ENCODE measurements around the gene C1orf210.

The C1orf210 gene

DNA sequence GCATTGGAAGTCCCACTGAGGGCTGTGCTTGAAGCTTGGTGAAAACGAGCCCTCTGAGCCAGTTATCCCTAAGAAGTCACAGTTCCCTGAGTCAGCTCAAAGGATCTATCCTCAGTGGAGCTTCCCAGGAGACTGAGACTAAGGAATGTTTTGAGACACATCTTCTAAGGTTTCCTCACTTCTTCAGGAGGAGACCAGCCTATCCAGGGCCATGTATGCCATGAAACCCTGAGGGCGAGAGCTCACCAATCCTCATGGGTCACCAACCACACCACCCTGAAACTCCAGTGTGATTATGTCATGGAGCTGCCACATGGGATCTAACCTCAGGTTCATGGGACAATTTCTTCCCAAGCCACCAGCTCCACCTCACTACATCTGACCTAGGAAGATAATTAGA is 7.8 kb upstream of the C1orf210 start:
- DNase-seq, result no peak

DNA sequence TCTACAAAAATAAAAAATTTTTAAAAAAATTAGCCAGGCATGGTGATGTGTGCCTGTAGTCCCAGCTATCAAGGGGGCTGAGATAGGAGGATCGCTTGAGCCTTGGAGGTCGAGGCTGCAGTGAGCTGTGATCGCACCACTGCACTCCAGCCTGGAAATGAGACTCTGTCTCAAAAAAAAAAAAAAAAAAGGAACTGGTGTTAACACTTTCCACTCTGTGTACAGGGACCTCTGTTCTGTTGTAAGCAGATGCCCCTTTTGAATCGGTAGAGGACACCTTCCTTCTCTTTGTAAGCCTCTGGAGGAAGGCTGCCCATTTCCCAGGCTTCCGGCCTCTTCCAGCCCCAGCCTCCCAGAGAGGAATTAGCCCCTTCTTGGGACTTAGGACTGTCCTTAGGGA is 7.3 kb upstream of the C1orf210 start:
- no peak for DNase-seq

DNA sequence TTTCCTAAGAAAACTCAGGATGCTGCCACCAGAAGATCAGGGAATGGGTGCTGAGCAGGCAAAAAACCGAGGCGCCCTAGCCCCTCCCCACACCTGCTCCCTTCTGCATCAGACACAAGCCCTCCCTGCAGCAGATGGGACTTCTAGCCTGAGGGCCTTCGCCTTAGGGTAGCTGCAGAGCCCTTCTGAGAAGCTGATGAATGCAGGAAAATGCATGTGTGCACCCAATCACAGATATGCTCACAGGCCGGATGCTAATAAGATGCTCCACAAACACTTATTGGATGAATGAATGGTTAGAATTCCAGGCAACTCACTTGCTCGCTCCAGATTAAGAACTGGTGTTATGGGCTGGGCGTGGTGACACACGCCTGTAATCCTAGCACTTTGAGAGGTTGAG is 6.8 kb upstream of the C1orf210 start:
- no peak for DNase-seq

DNA sequence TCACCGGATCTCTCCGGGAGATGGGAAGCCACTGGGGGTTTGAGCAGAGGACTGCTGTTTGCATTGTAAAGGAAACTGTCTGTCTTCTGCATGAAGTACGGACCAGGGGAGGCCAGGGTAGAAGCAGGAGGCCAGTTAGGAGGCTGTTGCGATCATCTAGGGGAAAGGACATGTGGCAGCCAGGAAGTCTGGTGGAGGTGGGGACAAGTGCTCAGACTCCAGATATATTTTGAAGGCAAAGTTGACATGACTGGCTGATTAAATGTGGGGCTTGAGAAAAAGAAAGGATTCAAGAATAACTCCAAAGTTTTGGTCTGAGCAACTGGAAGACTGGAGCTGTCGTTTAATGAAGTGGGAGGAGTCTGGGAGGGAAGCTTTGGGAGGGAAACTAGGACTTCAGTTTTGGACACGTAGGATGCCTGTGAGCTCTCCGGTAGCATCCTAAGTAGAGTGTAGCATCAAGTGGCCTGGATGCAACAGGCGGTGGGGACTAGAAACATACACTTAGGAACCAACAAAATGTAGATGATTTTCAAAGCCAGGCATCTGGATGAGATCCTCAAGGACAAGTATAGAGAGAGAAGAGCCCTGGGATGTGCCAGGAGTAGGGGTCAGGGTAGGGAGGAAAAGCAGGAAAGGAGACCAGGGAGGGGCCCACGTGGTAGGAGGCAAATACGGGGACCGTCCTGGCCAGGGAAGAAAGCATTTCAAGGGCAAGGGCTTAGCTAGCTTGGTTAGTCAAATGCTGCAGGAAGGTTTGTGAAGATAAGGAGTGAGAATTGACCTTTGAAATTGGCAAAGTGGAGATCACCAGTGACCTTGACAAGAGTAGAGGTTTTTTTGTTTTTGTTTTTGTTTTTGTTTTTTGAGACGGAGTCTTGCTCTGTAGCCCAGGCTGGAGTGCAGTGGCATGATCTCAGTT is 3.7 kb upstream of the C1orf210 start:
- DNase-seq, result no peak

DNA sequence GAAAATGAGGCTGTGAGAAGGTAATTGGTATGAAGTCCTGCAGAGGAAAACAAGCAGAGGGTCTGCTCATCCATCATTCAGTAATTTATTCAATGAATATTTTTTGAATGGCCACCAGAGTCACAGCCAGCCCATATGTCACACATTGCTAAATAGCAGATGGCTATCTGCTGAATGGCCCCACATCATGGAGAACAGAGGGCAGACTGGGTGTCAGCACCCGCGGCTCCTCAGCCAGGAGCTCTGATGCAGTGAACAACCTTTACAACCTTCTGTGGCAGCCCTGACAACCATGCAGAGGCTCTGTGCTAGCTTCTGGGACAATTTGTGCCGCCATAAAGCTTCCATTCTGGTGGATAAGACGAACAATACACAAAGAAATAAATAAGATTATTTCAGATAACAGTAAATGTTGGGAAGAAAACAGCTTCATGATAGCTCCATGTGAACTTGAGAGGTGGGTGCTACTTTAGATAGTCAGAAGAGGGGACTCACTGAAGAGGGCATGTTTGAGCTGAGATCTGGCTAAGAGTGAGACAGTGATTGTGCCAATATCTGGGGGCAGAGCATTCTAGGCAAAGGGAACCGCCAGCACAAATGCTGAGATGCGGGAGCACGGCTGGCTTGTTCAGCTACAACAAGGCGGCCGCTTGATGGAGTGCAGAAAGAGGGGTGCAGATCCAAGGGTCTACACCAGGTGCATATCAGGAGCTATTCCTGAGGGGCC is 2.8 kb upstream of the C1orf210 start:
- no peak for DNase-seq

DNA sequence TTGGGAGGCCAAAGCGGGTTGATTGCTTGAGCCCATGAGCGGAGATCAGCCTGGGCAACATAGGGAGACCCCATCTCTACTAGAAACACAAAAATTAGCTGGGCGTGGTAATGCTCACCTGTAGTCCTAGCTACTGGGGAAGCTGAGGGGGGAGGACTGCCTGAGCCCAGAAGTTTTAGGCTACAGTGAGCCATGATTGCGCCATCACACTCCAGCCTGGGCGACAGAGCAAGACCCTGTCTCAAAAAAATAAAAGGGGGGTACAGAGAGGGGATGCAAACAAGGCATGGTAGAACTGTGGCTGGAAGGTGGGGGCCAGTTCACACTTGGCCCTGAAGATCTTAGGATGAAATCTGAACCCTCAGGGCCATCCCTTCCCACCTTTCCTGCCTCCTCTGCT is 1.2 kb upstream of the C1orf210 start:
- no peak for DNase-seq

DNA sequence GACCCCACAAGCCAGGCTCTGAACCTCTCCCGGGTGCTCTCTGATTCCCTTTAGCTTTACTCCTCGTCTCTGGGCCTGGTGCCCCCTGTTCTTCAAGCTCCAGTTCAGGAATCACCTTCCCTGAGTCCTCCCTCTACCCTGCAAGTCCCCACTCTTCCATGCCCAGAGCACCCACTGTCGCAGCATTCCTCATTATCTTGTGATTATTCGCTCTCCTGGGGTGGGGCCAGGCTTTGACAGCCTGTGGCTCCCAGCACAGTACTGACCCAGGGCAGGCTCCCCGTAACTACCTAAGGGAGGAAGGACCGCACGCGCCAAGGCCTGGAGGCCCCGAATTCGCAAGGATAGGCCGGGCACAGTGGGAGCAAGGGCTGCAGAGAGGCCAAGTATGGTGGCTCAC is 734 bp upstream of the C1orf210 start:
- no peak for DNase-seq

DNA sequence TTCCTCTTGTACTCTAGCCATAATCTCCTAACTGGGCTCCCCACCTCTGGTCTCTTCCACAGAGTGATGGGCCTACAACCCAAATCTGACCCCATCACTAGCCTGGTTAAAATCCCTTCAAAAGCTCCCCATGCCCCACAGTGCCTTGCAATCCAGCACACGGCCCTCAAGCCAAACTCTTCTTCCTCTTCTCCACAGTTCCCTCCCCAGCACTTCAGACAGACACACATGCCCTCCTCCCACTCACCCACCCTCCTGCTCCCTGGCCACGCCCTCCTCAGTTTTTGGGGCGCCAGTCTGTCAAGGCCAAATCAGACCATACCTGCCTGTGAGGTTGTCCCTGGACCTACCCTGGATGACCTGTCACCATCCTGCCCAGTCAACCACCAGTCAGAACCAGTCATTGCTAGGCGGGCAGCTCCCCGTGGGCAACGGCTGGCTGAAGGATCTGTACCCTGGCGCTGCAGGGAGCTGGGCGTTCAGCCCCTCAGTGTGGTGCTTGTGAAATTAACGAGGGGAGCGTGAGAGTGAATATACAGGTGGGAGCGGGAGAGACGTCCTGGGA is 753 bp downstream of the C1orf210 start:
- DNase-seq, result no peak

DNA sequence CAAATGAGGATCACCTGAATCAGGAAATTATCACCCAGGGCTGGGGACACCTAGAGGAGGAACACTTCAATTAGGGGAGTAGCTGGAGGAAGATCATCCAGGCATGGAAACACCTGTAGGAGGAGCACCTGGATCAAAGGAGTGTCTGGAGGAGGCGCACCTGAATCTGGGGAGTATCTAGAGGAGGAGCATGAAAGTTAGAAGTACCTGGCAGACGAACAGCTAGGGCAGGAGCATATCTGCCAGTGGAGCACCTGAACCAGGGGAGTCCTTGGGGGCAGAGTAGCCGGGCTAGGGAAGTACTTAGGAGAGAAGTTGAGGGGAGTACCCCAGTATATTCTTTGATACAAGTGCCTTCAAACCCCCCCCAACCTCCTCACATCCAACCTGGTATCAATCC is 1.3 kb downstream of the C1orf210 start:
- DNase-seq, result no peak

DNA sequence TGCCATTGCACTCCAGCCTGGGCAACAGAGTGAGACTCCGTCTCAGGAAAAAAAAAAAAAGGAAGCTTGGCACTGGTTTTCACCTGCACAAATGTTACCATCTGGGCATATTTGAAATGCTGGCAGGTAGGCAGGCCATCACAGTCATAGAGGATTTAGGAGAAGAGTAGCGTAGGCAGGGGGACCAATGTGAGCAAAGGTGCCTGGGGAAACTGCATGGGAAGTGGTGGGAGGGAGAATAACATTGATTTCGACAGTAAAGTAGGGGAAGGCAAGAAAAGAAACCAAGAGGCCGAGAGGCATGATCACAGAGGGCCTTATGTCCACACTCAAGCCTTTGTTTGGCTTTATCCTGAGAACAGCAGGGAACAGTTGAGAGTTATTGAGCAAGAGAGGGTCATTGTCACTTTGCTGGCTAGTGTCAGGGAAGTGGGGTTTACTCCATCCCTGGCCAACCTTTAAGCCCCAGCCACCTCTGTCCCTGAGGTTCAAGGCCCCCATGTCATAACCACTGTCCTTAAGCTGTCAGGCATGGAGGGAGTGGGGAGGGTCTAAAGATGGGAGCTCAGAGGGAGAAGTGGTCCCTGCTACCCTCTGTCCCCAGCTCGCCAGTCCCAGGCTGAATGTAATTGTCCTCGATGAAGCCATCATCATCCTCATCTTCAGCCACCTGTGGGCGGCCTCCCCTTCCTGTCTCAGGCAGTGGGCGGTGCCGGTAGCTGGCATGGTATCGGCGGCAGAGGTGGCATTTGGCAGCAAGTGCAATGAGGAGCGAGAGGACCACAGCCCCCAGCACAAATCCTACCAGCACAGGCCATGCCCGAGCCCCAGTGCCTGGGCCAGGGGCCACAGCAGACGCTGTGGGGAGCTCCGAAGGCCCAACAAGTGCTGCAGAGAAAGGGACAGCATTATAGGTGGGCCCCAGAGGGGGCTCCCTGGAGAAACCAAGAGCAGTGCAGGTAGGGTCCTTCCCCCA is 2.9 kb downstream of the C1orf210 start:
- DNase-seq, result no peak

DNA sequence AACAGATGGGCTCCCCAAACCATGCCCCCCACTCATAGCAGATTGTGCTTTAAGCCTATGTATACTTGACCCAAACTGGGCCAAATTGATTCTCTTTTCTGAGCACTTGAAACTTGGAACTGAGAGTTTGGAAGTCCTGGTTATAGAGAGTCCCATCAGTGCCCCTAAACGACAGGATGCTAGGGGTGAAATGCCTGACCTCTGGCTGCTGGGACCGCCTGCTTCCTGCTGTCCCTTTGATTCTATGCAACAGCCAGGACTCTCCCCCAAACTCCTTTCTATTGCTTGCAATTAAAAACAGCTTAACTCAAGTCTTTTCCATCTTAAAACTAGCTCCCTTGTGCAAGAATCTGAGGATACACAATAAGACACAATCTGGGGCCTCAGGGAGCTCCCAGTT is 4.7 kb downstream of the C1orf210 start:
- no peak for DNase-seq

DNA sequence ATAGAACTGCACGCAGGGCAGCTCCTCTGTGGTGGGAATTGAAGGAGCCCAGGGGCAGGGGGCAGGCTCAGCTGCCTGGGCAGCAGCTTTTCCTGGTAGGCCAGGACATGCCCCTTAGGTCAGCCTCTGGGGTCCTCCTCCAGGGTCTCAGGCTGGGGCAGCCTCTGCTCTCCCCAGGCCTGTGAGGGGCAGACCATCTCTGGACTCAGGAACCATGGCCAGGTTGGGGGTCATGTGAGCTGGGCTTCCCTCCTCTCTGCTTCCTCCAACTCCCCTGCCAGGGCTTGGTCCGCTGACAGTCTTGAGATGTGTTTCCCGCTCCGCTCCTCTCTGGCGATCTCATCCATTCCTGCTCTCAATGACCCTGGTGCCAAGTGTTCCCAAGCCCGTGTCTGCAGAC is 5.7 kb downstream of the C1orf210 start:
- no peak for DNase-seq

DNA sequence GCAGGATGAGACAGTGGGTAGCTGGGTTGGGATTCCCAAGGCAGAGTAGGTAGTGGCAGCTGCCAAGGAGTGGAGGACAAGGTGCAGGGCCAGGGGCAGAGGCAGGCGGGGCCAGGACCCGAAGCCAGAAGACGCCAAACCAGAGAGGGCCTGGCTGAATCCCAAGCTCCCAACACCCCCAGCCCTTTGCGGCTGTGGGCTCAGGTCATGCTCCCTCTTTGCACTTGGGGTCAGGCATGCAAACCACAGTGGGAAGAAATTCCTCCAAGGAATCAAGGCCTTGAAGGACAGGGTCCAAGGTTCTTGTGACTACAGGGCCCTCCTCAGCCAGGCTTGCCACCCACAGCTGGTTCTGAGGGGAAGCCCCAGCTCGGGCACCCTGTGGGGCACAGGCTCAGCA is 6.2 kb downstream of the C1orf210 start:
- no peak for DNase-seq

DNA sequence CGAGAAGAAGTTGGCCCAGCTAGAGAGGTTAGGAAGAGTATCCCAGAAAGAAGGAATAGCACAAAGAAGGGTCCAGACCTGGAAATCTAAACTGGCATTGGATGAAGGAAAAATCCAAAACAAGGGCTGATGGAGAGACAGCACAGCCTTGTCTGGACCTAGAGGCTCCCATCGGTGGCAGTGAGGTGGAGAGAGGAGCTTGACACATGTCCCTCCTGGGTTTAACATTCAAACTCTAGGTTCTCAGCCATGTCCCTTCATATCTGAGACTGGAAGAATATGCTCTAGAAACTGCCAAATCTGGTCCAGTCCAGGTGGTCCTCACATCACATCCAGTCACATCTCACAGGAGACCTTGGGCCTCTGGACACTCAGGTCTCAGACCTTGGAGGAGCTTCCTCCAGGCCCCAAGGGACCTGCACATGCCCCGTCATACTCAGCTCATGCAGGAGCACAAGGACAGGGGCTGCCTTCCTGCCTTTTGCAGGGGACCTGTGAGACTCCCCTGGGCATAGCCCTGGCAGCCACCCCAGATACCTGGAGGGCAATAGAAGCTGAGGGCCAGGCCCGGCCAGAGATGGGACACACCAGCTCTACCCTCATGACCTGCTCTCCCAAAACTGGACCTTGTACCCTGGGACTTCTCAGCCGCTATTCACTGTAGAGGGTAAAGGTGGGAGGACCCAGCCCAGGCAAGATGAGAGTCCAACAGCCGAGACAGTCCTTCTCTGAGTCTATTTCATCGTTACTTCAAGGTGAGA is 8.1 kb downstream of the C1orf210 start:
- DNase-seq, result no peak

DNA sequence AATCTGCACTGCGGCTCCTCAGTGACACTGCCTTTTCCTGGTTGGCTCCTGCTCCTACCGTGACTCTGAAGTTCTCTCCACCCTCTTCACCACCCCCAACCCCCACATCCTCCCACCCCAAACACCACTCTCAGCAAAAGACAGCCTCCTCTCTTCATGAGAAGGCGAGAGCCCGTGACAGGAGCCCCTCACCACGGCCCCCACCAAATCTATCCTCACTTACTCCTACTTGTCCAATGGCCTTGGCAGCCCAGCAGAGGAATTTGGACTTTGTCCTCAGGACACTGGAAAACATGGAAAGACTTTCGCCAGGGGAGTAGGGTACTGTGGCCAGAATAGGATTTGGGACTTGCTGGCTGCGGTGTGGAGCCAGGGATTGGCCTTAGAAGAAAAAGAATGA is 8.7 kb downstream of the C1orf210 start:
- DNase-seq, result no peak

DNA sequence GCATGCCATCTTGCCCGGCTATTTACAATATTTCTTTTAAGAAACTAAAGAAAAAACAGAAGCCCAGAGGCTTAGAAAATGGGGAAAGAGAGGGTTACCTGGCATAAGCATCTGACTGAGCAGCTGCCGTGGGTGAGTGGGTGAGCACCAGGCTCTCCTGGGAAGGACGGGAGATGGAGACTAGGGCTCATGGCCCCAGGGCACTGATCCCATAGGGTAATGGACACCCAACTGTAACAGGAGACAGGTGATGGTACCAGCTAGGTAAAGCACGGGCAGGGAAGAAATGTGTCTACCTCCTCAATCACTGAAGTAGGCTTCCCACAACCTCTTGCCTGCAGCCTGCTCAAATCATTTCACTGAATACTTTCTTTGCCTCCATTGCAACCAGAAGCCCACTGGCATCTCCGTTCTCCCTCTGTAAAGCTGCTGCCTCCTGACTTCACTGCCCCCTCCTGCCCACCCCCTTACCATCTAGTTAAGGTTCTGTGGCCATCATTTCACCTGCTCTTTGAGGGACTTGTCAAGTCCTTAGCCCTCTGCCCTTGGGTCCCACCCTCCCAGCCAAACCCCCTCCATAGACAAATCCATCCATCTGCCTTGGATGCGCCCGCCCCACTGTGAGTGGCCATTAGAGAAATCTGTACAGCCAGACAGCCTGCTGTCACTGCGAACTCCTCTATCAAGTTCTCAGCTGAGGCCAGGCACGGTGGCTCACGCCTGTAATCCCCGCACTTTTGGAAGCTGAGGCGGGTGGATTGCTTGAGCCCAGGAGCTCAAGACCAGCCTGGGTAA is 9.4 kb downstream of the C1orf210 start:
- no peak for DNase-seq

DNA sequence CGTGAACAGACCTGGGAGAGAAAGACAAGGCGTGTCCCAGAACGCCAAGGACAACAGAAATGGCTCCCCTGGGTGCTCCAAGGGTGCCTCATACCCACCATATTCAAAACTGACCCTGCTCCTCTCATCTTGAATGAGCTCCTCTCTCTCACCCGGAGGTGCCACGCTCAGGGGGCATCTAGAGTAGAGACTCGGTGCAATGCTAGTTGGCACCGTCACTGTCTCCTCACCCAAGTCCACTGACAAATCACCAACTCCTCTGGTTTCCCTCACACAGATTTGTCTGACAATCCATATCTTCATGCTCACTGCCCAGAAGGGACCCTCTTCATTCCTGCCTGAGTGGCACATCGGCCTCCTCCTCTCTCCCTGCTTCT is 10.6 kb downstream of the C1orf210 start:
- no peak for DNase-seq

DNA sequence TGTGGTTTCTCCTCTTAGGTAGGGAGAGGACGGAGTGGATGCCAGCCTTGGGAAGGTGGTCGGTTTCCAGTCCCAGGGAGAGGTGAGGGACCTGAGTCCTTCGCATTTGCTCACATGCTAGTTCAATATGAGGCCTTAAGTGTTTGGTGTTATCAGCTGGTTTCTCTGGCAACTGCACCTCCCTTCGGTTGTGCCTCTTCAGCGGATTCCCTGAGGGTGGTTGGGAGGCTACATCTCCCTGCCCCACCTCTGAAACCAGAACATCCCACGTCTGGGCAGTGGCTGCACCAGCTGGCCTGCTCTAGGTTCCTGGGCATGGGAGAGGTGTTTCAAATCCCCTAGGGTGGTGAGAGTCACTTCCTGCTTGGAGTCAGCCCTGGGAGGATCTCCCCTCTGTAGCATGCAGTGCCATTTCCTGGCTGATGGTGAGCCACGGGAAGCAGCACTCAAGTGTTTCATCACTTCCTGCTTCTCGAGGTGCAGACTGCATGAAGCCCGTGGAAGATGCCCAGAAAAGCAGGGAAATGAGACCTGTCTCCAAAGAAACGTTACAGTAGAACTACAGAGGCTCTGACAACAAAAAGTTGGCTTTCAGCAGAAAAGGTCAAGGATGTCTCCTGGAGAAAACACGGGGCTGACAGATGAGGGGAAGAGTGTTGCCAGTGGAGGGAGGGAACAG is 11.1 kb downstream of the C1orf210 start:
- peak; percentile 13 for DNase-seq

DNA sequence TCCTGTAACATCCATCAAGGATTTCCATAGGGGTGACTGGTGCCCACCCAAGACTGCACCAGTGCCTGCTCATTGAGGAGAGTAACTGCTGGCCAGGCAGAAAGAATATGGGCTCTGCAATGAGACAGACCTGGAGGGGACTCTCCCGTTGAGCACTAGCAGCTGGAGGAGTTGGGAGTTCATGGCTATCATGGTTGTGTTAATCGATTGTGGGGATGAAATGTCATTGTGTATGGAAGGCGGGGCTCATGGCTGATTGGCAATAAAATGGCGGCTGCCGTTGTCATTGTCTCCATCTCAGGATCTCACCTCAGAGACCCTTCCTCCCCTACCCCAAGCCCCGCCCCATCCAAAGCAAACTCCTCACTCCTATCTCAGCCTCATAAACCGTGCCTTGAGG is 11.7 kb downstream of the C1orf210 start:
- DNase-seq, result no peak

All from CD4-positive, alpha-beta T cell treated with Interleukin-4 for 4 hours (primary cell).